ENCODE results near the gene IGLL5. TPM values are rescaled to one million over a fixed set of nuclear protein-coding genes. Genes with fewer than 3 reads are reported as not detected.
"Not testable (repeated sequence)": the region's sequence is repeated elsewhere in the genome, so short reads cannot be mapped to it uniquely, and the experiment has no call there.

The IGLL5 gene
- total RNA-seq, 3 donors from 2014 or later, result 11.1 to 41.3 TPM; not detected in 1

- intact Hi-C loops (cut with DNase I; ENCODE audit: low total_unique reads), result no loop called here
- Histone ChIP-seq H3K27ac (no peak overlapping the region), H3K4me3 (no peak overlapping the region), H3K4me1 (no peaks in the 10 kb centered on the region), H3K36me3 (no peaks in the 10 kb centered on the region), H3K27me3 (peaks cover 0 to 27% of the 10 kb centered on the region in 2 donors), H3K9me3 (no peaks in the 10 kb centered on the region)
- DNase-seq (ENCODE audit: low spot score in 2 of 2), result peak in 1 of 2 donors; percentile 20
- no peak for TF ChIP-seq CTCF (IDR thresholded peaks at IDR 0.05)
Observed at GRCh38 chr22:22894740-22895731, 7.4 kb downstream of the IGLL5 start.

GRCh38 chr22:22895776-22896445 lies 8.3 kb downstream of the IGLL5 start:
- no peaks in the 10 kb centered on the region for H3K9me3 ChIP-seq
- no peaks in the 10 kb centered on the region for H3K36me3 ChIP-seq
- intact Hi-C loops (cut with DNase I; ENCODE audit: low total_unique reads), result no loop called here
- no peak overlapping the region for H3K4me3 ChIP-seq
- H3K4me1 ChIP-seq, result no peaks in the 10 kb centered on the region
- TF ChIP-seq POLR2AphosphoS5 (IDR thresholded peaks at IDR 0.05) (no peak), POLR2A (IDR thresholded peaks at IDR 0.05) (no peak), CTCF (IDR thresholded peaks at IDR 0.05) (no peak)
- H3K27ac ChIP-seq, result no peak overlapping the region
- peak in 1 of 2 donors; percentile 43 for DNase-seq (ENCODE audit: low spot score in 2 of 2)
- peaks cover 0 to 27% of the 10 kb centered on the region in 2 donors for H3K27me3 ChIP-seq

DNA sequence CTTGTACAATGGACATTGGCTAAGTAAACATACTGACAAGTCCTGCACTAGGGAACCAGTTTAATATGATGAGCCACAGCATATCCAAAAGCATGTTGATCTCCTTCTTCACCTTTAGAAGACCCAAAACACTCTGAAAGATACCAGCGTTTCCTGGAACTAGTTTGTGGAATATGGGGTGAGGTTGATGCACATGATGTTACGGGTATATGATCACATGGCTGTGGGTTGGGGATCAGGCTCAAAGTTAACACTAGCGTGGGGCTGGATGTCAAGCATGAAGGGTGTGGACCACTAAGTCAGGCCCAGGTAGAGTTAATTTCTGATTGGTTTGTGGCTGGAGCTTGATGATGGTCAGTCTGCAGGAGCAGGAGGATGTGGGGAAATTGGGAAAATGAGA lies 9.0 kb downstream of the IGLL5 start:
- DNase-seq (ENCODE audit: low spot score in 2 of 2), result peak in 1 of 2 donors; percentile 14
- no peaks in the 10 kb centered on the region for H3K9me3 ChIP-seq
- peaks cover 0 to 30% of the 10 kb centered on the region in 2 donors for H3K27me3 ChIP-seq
- TF ChIP-seq CTCF (IDR thresholded peaks at IDR 0.05) (no peak), POLR2AphosphoS5 (IDR thresholded peaks at IDR 0.05) (no peak), POLR2A (IDR thresholded peaks at IDR 0.05) (no peak)
- H3K4me3 ChIP-seq, result no peak overlapping the region
- no peaks in the 10 kb centered on the region for H3K4me1 ChIP-seq
- no peak overlapping the region for H3K27ac ChIP-seq
- no peaks in the 10 kb centered on the region for H3K36me3 ChIP-seq
- intact Hi-C loops (cut with DNase I; ENCODE audit: low total_unique reads), result no loop called here

DNA sequence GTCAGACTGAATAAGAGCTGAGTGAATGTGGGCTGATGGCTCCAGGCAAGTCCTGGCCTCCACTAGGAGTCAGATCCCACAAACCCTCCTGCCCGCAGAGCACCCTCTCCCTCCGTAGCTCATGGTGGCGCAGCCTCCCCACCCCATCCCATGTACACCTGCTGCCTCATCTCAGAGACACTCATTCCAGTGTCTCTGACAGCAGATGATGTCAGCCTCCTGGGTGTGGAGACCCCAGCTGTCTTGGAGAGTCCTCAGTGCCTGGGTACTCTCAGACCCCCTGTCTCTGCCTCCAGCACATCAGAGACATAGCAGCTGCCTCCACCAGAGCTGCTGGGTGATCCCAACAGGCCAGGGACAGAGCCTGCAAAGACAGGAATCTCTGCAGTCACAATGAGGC lies 9.5 kb downstream of the IGLL5 start:
- DNase-seq (ENCODE audit: low spot score in 2 of 2), result peak in 1 of 2 donors; percentile 9
- Histone ChIP-seq H3K4me3 (no peak overlapping the region), H3K36me3 (no peaks in the 10 kb centered on the region), H3K9me3 (no peaks in the 10 kb centered on the region), H3K4me1 (no peaks in the 10 kb centered on the region), H3K27me3 (peaks cover 0 to 30% of the 10 kb centered on the region in 2 donors), H3K27ac (no peak overlapping the region)
- intact Hi-C loops (cut with DNase I; ENCODE audit: low total_unique reads), result no loop called here
- no peak for TF ChIP-seq POLR2A (IDR thresholded peaks at IDR 0.05)
- no peak for TF ChIP-seq CTCF (IDR thresholded peaks at IDR 0.05)
- no peak for TF ChIP-seq POLR2AphosphoS5 (IDR thresholded peaks at IDR 0.05)

DNA sequence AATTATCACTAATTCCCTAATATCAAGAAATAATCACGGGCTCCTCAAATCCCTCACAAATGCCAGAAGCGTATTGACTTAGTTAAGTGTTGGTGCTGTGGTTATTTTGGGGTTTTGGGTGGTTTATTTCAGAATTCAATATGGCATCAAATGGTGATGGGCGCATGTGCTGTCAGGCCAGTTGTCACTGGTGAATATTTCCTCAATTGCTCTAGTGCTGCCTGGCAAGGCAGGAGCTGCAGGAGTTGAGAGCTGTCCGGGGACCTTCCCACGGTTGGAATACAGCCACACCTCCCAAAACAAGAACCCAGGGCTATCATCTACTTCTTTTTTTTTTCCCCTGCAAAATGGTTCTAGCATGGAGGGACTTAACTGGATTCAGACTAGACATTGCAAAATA lies 10.3 kb downstream of the IGLL5 start:
- intact Hi-C loops (cut with DNase I; ENCODE audit: low total_unique reads), result no loop called here
- no peaks in the 10 kb centered on the region for H3K36me3 ChIP-seq
- H3K9me3 ChIP-seq, result no peaks in the 10 kb centered on the region
- no peak overlapping the region for H3K4me3 ChIP-seq
- DNase-seq (ENCODE audit: low spot score in 2 of 2), result peak in 1 of 2 donors; percentile 15
- no peak for TF ChIP-seq POLR2AphosphoS5 (IDR thresholded peaks at IDR 0.05)
- H3K27me3 ChIP-seq, result peaks cover 0 to 30% of the 10 kb centered on the region in 2 donors
- no peak overlapping the region for H3K27ac ChIP-seq
- H3K4me1 ChIP-seq, result no peaks in the 10 kb centered on the region

DNA sequence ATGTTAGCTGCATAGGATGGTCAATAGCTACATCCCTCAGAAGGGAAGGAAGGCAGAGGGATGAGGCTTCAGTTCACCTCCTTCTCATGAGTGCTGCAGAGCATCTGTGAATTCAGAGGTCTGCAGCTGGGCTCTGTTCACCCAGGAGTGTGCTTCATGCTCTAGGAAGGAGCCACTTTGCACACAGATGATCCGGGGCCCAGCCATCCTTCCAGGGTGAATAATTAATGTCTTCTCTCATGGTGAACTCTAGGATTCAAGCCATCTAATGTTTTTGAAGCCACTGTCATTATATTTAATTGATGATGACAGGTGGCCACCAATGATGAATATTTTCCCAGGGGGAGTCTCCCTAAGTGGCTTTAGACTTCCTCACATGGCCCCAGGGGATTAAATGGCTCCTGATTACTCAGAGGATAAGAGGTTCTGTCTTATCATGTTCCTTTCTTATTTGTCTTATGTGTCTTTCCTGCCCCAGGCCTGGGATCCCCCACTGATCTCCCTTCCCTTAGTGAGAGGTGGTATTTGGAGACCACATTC lies 10.9 kb downstream of the IGLL5 start:
- intact Hi-C loops (cut with DNase I; ENCODE audit: low total_unique reads); H3K36me3 ChIP-seq; H3K27ac ChIP-seq; H3K4me3 ChIP-seq; H3K9me3 ChIP-seq; H3K4me1 ChIP-seq: not testable (repeated sequence)
- H3K27me3 ChIP-seq, result peaks cover 0 to 26% of the 10 kb centered on the region in 2 donors
- DNase-seq (ENCODE audit: low spot score in 2 of 2), result peak in 1 of 2 donors; percentile 14

GRCh38 chr22:22899342-22900080 lies 11.9 kb downstream of the IGLL5 start:
- H3K9me3 ChIP-seq; H3K4me3 ChIP-seq; H3K36me3 ChIP-seq; H3K4me1 ChIP-seq; H3K27ac ChIP-seq; intact Hi-C loops (cut with DNase I; ENCODE audit: low total_unique reads): not testable (repeated sequence)
- DNase-seq (ENCODE audit: low spot score in 2 of 2), result peak in 1 of 2 donors; percentile 47
- peaks cover 0 to 18% of the 10 kb centered on the region in 2 donors for H3K27me3 ChIP-seq
